Panc1 (cell line): ENCODE results near the gene CRYM. TPM values are rescaled to one million over a fixed set of nuclear protein-coding genes. Genes with fewer than 3 reads are reported as not detected.

Experiments
- ATAC-seq: fragments of 200-7000 bp; cut with Tn5 transposase; 2 replicates; pipeline ENCODE4 v1.9.1; 2020; ENCODE audit warnings: mild to moderate bottlenecking, moderate library complexity
- BruUV-seq: library from RNA; stranded (reverse); fragments of 400-500 nt; replicated peaks from 2 replicates; lab custom pipeline; 2021; lab: Mats Ljungman, UMichigan
- CTCF ChIA-PET: fragments of 300-600 bp; sonication (Branson Sonifier 250); formaldehyde crosslinking; loops from one replicate; lab custom pipeline; 2022; ENCODE audit warnings: antibody characterized with exemption; lab: Charles Lee
- POLR2A ChIA-PET: fragments of 300-600 bp; sonication (Branson Sonifier 250); formaldehyde crosslinking; loops from one replicate; lab custom pipeline; 2022; ENCODE audit warnings: antibody characterized with exemption; lab: Charles Lee
- DNase-seq: peaks from one replicate; pipeline ENCODE4 v3.0.0-alpha.2; 2010; ENCODE audit warnings: low read depth, low spot score
- H3K27ac ChIP-seq: 2 replicates; pipeline ENCODE4 v1.5.1; 2011; ENCODE audit warnings: mild to moderate bottlenecking, low read length, inconsistent platforms
- H3K27me3 ChIP-seq: fragments of 200-500 bp; sonication (Bioruptor generic); 2 replicates; pipeline ENCODE4 v1.6.0; 2014; ENCODE audit warnings: low read length, inconsistent platforms; ENCODE audit not compliant: control insufficient read depth, insufficient read depth
- H3K36me3 ChIP-seq: fragments of 200-500 bp; sonication (Bioruptor generic); 2 replicates; pipeline ENCODE4 v1.5.1; 2014; ENCODE audit warnings: inconsistent platforms, mild to moderate bottlenecking, low read length, moderate library complexity; ENCODE audit not compliant: control insufficient read depth, insufficient read depth
- H3K4me1 ChIP-seq: 2 replicates; pipeline ENCODE4 v1.5.1; 2011; ENCODE audit warnings: inconsistent platforms, mild to moderate bottlenecking, low read length, moderate library complexity; ENCODE audit not compliant: control insufficient read depth, insufficient read depth
- H3K4me3 ChIP-seq, 2 experiments: 2 replicates each; pipeline ENCODE4 v1.5.1; 2011 to 2012; ENCODE audit warnings: low read depth in 2 of 2, low read length in 2 of 2, mild to moderate bottlenecking in 2 of 2, inconsistent platforms in 1 of 2, moderate library complexity in 1 of 2
- H3K9me3 ChIP-seq: fragments of 200-500 bp; sonication (Bioruptor generic); 2 replicates; pipeline ENCODE4 v1.5.1; 2014; ENCODE audit warnings: low read depth, mild to moderate bottlenecking, inconsistent platforms, low read length, moderate library complexity; ENCODE audit not compliant: control insufficient read depth, insufficient read depth
- CTCF ChIP-seq: fragments of 450-650 bp; IDR thresholded peaks from 2 replicates; pipeline ENCODE4 v1.5.1; 2017; ENCODE audit warnings: mild to moderate bottlenecking
- POLR2AphosphoS5 ChIP-seq: IDR thresholded peaks from 2 replicates; pipeline ENCODE4 v1.6.1; 2012; ENCODE audit warnings: mild to moderate bottlenecking, low read depth, low read length, moderate library complexity
- REST ChIP-seq, 2 experiments: IDR thresholded peaks; 2 replicates each; pipeline ENCODE4 v1.6.1; 2011 to 2012; ENCODE audit warnings: low read depth in 2 of 2, control low read depth in 1 of 2, low read length in 1 of 2, mild to moderate bottlenecking in 1 of 2, moderate library complexity in 1 of 2; ENCODE audit not compliant: insufficient read depth in 1 of 2
- SIN3A ChIP-seq: IDR thresholded peaks from 2 replicates; pipeline ENCODE4 v1.6.1; 2012; ENCODE audit warnings: low read depth, mild to moderate bottlenecking, low read length, moderate library complexity, borderline replicate concordance; ENCODE audit not compliant: insufficient read depth
- TCF7L2 ChIP-seq: IDR thresholded peaks from 2 replicates; pipeline ENCODE4 v1.6.1; 2011; ENCODE audit warnings: mild to moderate bottlenecking, low read depth, low read length, inconsistent platforms
- in situ Hi-C: cut with HindIII; loops from 2 replicates; pipeline ENCODE4 v1.10.0; 2016; ENCODE audit warnings: low sequenced_read_pairs, low pct_unique_long_range_greater_than_20kb
- intact Hi-C: fragments of 100-400 bp; cut with micrococcal nuclease; formaldehyde crosslinking; loops from one replicate; pipeline ENCODE4 v1.10.0; 2022; ENCODE audit not compliant: unreplicated experiment
- total RNA-seq: library from RNA; stranded (reverse); gene quantifications from one replicate; pipeline ENCODE4 v1.2.1, GENCODE V29; 2021; ENCODE audit not compliant: unreplicated experiment

Gene CRYM
- total RNA-seq, 1 experiment from 2014 or later: 0.41 TPM

GRCh38 chr16:21276090-21276489 is 2.0 kb downstream of the CRYM start:
- POLR2A ChIA-PET: no interaction called here
- Histone ChIP-seq H3K36me3 (no peaks in the 10 kb centered on the region), H3K27me3 (peaks cover 35% of the 10 kb centered on the region), H3K27ac (no peak overlapping the region), H3K9me3 (no peaks in the 10 kb centered on the region), H3K4me1 (peaks cover 5% of the 10 kb centered on the region), H3K4me3 (no peak overlapping the region)
- no peak for TF ChIP-seq CTCF
- no peak for TF ChIP-seq POLR2AphosphoS5
- no peak for TF ChIP-seq SIN3A
- TF ChIP-seq TCF7L2: no peak
- no peak for TF ChIP-seq REST (IDR thresholded peaks at IDR 0.05; ENCODE audit: insufficient read depth in 1 of 2, low read depth in 2 of 2, low read length in 1 of 2)
- in situ Hi-C loops (loop anchor here (25.0 kb wide), 1 partner anchor 89 kb away; no protein-coding TSS in a partner anchor), intact Hi-C loops (loop anchor here (10.0 kb wide), 1 partner anchor 81 kb away; no protein-coding TSS in a partner anchor)
- ATAC-seq (no peak), DNase-seq (no peak)
- CTCF ChIA-PET: interaction anchor here (0.6 to 1.5 kb wide), 2 partner anchors 25 to 137 kb away, joined by 4 to 6 read pairs; no protein-coding TSS in a partner anchor
- BruUV-seq: no TSS peak

GRCh38 chr16:21275529-21275928 is 2.6 kb downstream of the CRYM start:
- Histone ChIP-seq H3K4me1 (peaks cover 5% of the 10 kb centered on the region), H3K36me3 (no peaks in the 10 kb centered on the region), H3K4me3 (no peak overlapping the region), H3K27ac (no peak overlapping the region), H3K27me3 (peaks cover 37% of the 10 kb centered on the region), H3K9me3 (no peaks in the 10 kb centered on the region)
- intact Hi-C loops: loop anchor here (10.0 kb wide), 1 partner anchor 81 kb away; no protein-coding TSS in a partner anchor
- in situ Hi-C loops: loop anchor here (25.0 kb wide), 1 partner anchor 88 kb away; no protein-coding TSS in a partner anchor
- BruUV-seq: no TSS peak
- POLR2A ChIA-PET: no interaction called here
- DNase-seq (no peak), ATAC-seq (no peak)
- CTCF ChIA-PET: no interaction called here
- TF ChIP-seq TCF7L2: no peak

GRCh38 chr16:21274172-21274726 is 3.8 kb downstream of the CRYM start:
- ChIA-PET CTCF (no interaction called here), POLR2A (no interaction called here)
- ATAC-seq (no peak), DNase-seq (no peak)
- Histone ChIP-seq H3K4me1 (peaks cover 5% of the 10 kb centered on the region), H3K27ac (no peak overlapping the region), H3K36me3 (no peaks in the 10 kb centered on the region), H3K27me3 (peaks cover 34% of the 10 kb centered on the region), H3K4me3 (no peak overlapping the region), H3K9me3 (no peaks in the 10 kb centered on the region)
- TF ChIP-seq REST (IDR thresholded peaks at IDR 0.05; ENCODE audit: insufficient read depth in 1 of 2, low read depth in 2 of 2, low read length in 1 of 2) (no peak), POLR2AphosphoS5 (no peak), TCF7L2 (no peak), SIN3A (no peak), CTCF (no peak)
- intact Hi-C loops (loop anchor here (10.0 kb wide), 1 partner anchor 79 kb away; no protein-coding TSS in a partner anchor), in situ Hi-C loops (no loop called here)
- no TSS peak for BruUV-seq
